Neuronal stem cell (in vitro differentiated cells): ENCODE results near the gene ADM.

Source experiments
- DNase-seq: peaks from one replicate; pipeline ENCODE4 v3.0.0-alpha.2; 2013; ENCODE audit warnings: low spot score
- H2AFZ ChIP-seq: one replicate; pipeline ENCODE4 v1.6.1; 2013; ENCODE audit warnings: mild to moderate bottlenecking, low read length, inconsistent platforms
- H2AK5ac ChIP-seq: 2 replicates; pipeline ENCODE4 v1.6.1; 2013; ENCODE audit warnings: low read depth, mild to moderate bottlenecking, inconsistent platforms, low read length, moderate library complexity, mixed read lengths
- H2BK120ac ChIP-seq: 2 replicates; pipeline ENCODE4 v1.6.1; 2013; ENCODE audit warnings: low read depth, mild to moderate bottlenecking, inconsistent platforms, low read length, moderate library complexity, mixed read lengths
- H2BK12ac ChIP-seq: one replicate; pipeline ENCODE4 v1.6.1; 2013; ENCODE audit warnings: low read length, inconsistent platforms
- H2BK15ac ChIP-seq: 2 replicates; pipeline ENCODE4 v1.6.1; 2013; ENCODE audit warnings: mild to moderate bottlenecking, low read length, inconsistent platforms, mixed read lengths
- H2BK5ac ChIP-seq: one replicate; pipeline ENCODE4 v1.6.1; 2013; ENCODE audit warnings: inconsistent platforms, mild to moderate bottlenecking, low read length, moderate library complexity
- H3K14ac ChIP-seq: one replicate; pipeline ENCODE4 v1.6.1; 2013; ENCODE audit warnings: low read length, inconsistent platforms
- H3K18ac ChIP-seq: 2 replicates; pipeline ENCODE4 v1.6.1; 2013; ENCODE audit warnings: low read length, inconsistent platforms
- H3K23ac ChIP-seq: 2 replicates; pipeline ENCODE4 v1.6.1; 2013; ENCODE audit warnings: low read depth, mild to moderate bottlenecking, mixed read lengths, low read length, inconsistent platforms; ENCODE audit not compliant: poor library complexity
- H3K27ac ChIP-seq: replicated peaks from 3 replicates; pipeline ENCODE4 v1.5.1; 2013; ENCODE audit warnings: low read length, inconsistent platforms
- H3K27me3 ChIP-seq, 3 experiments: 2 replicates each; pipeline ENCODE4 v1.6.1; 2013; ENCODE audit warnings: low read length in 3 of 3, mild to moderate bottlenecking in 2 of 3, inconsistent platforms in 1 of 3, low read depth in 1 of 3, mixed read lengths in 1 of 3, moderate library complexity in 1 of 3; ENCODE audit not compliant: control insufficient read depth in 3 of 3, insufficient read depth in 3 of 3
- H3K36me3 ChIP-seq, 2 donors: replicated peaks in 1 of 2; 2 replicates each; pipeline ENCODE4 v1.6.1; 2013; ENCODE audit warnings: low read length in 2 of 2; ENCODE audit not compliant: control insufficient read depth in 2 of 2, insufficient read depth in 2 of 2
- H3K4ac ChIP-seq: 2 replicates; pipeline ENCODE4 v1.6.1; 2013; ENCODE audit warnings: inconsistent platforms, mild to moderate bottlenecking, low read length, moderate library complexity
- H3K4me1 ChIP-seq, 2 donors: 1 replicate in 1 of 2; 2 replicates in 1 of 2; pipeline ENCODE4 v1.6.1; 2013; ENCODE audit warnings: low read length in 2 of 2, low read depth in 1 of 2; ENCODE audit not compliant: control insufficient read depth in 2 of 2, insufficient read depth in 1 of 2
- H3K4me2 ChIP-seq: one replicate; pipeline ENCODE4 v1.6.1; 2013; ENCODE audit warnings: mild to moderate bottlenecking, low read length, inconsistent platforms; ENCODE audit not compliant: insufficient read depth, poor library complexity, severe bottlenecking
- H3K4me3 ChIP-seq, 2 donors: 2 replicates each; pipeline ENCODE4 v1.5.1; 2013; ENCODE audit warnings: low read length in 2 of 2, mild to moderate bottlenecking in 2 of 2, inconsistent platforms in 1 of 2, moderate library complexity in 1 of 2
- H3K79me1 ChIP-seq: one replicate; pipeline ENCODE4 v1.6.1; 2013; ENCODE audit warnings: low read depth, mild to moderate bottlenecking, inconsistent platforms, low read length, moderate library complexity
- H3K9ac ChIP-seq: one replicate; pipeline ENCODE4 v1.6.1; 2013; ENCODE audit warnings: mild to moderate bottlenecking, low read depth, low read length, inconsistent platforms; ENCODE audit not compliant: poor library complexity
- H3K9me3 ChIP-seq, 2 donors: replicated peaks in 1 of 2; 2 replicates each; pipeline versions ENCODE3 to v1.6.1; 2013; ENCODE audit warnings: low read length in 2 of 2, mild to moderate bottlenecking in 2 of 2, inconsistent platforms in 1 of 2, low read depth in 1 of 2, mixed read lengths in 1 of 2, moderate library complexity in 1 of 2; ENCODE audit not compliant: control insufficient read depth in 2 of 2, insufficient read depth in 1 of 2
- H4K8ac ChIP-seq: one replicate; pipeline ENCODE4 v1.6.1; 2013; ENCODE audit warnings: low read depth, mild to moderate bottlenecking, inconsistent platforms, low read length, moderate library complexity
- H4K91ac ChIP-seq: one replicate; pipeline ENCODE4 v1.6.1; 2013; ENCODE audit warnings: low read length, low read depth, mild to moderate bottlenecking, inconsistent platforms; ENCODE audit not compliant: poor library complexity
- WGBS, 2 donors: extraction: QIAGEN DNeasy Blood & Tissue Kit; methylation state at CpG; one replicate each; pipeline ENCODE4 v1.1.7; 2013; ENCODE audit warnings: missing lambda C conversion rate in 2 of 2, mixed read lengths in 1 of 2; ENCODE audit not compliant: insufficient read length in 2 of 2, insufficient replicate concordance in 1 of 2; ENCODE audit errors: extremely low coverage in 2 of 2; 5-methylcytosine and 5-hydroxymethylcytosine counted together

Gene ADM

DNA sequence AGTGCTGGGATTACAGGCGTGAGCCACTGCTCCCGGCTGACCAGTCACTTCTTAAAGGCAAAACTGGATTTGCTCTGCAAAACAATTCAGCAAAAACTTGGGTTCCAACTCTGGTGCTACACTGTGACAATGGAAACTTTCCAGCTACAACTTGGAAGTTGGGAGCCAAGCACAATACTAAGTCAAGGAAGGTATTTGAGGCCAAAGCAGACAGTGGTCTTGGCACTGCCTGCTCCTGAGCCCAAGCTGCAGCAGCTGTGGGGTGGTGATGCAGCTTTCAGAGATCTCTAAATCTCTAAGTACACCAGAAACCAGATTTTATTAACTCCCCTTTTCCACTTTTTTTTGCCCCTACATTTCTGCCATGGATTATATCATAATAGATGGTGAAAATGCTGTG lies 17.5 kb downstream of the ADM start:
- no peak overlapping the region for H3K23ac ChIP-seq
- DNase-seq: no peak
- no peaks in the 10 kb centered on the region for H3K9me3 ChIP-seq
- no peak overlapping the region for H2BK15ac ChIP-seq
- H3K36me3 ChIP-seq: no peaks in the 10 kb centered on the region
- no peak overlapping the region for H3K4me3 ChIP-seq
- H3K4ac ChIP-seq: no peak overlapping the region
- no peak overlapping the region for H3K18ac ChIP-seq
- H2BK5ac ChIP-seq: no peak overlapping the region
- peaks cover 13 to 23% of the 10 kb centered on the region in 2 donors for H3K4me1 ChIP-seq
- H3K79me1 ChIP-seq: no peaks in the 10 kb centered on the region
- H3K4me2 ChIP-seq: no peak overlapping the region
- H3K14ac ChIP-seq: no peak overlapping the region
- no peak overlapping the region for H2BK12ac ChIP-seq
- no peak overlapping the region for H2AK5ac ChIP-seq
- no peak overlapping the region for H4K8ac ChIP-seq
- WGBS, 2 donors: no CpG with 5 or more reads among the region's 2 CpGs
- H3K27me3 ChIP-seq: no peaks in the 10 kb centered on the region
- no peak overlapping the region for H2BK120ac ChIP-seq
- no peak overlapping the region for H4K91ac ChIP-seq
- no peak overlapping the region for H3K9ac ChIP-seq
- H3K27ac ChIP-seq: no peak overlapping the region
- peak overlapping the region; percentile 79 for H2AFZ ChIP-seq

DNA sequence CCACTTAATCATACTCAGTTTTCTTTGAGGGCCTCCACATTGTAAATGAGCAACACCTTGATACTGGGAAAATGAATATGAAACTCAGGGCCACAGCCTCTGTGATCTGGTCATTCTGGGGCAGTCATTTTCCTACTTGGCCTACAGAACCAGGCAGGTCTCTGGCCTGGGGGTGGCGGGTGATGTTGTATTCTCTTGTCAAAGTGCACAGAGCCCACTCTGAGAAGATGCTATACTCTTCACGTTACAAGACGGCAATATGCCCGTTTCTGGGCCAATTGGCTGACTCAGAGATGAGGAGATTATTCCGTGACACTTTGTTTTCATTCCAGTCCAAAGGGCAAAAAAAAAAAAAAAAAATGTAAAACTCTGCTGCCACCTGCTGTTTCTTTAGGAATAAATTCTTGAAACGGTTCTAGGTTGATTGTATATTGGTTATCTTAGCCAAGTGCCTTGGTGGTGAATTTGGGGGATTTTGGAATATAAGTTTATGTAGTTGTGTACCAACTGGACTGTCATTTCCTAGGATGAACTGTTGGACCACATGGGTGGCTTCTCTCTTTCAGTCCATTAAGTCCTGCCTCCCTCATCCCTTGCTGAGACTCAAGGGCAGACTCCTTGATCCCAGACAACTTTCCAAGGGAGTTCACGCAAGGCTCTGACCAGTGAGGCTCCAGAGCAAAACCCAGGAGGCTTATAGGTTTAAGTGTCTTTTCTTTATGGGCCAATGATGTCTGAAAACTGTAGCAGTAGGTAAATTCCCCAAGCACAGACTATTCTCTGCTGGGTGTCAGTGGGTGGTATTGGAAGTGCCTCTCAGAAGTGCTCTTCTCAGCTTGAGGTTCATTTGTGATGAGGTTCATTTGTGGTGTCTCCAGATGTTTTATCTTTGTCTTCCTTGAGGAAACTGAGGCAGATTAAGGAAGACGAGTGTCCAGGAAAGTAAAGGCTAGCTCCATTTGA lies 18.2 kb downstream of the ADM start:
- H3K36me3 ChIP-seq: no peaks in the 10 kb centered on the region
- no peak overlapping the region for H2BK120ac ChIP-seq
- no peak overlapping the region for H3K9ac ChIP-seq
- no peaks in the 10 kb centered on the region for H3K9me3 ChIP-seq
- no peak overlapping the region for H3K27ac ChIP-seq
- H4K8ac ChIP-seq: no peak overlapping the region
- H2BK5ac ChIP-seq: no peak overlapping the region
- DNase-seq: no peak
- H3K4ac ChIP-seq: no peak overlapping the region
- no peaks in the 10 kb centered on the region for H3K79me1 ChIP-seq
- no peak overlapping the region for H3K18ac ChIP-seq
- no peak overlapping the region for H2BK15ac ChIP-seq
- no peak overlapping the region for H3K14ac ChIP-seq
- no peak overlapping the region for H2AK5ac ChIP-seq
- no peaks in the 10 kb centered on the region for H3K27me3 ChIP-seq
- no CpG with 5 or more reads among the region's 8 CpGs for WGBS, 2 donors
- no peak overlapping the region for H4K91ac ChIP-seq
- H3K4me2 ChIP-seq: no peak overlapping the region
- no peak overlapping the region for H2BK12ac ChIP-seq
- H2AFZ ChIP-seq: peak overlapping the region; percentile 79
- H3K4me1 ChIP-seq: peaks cover 8 to 16% of the 10 kb centered on the region in 2 donors
- no peak overlapping the region for H3K23ac ChIP-seq
- H3K4me3 ChIP-seq: no peak overlapping the region

DNA sequence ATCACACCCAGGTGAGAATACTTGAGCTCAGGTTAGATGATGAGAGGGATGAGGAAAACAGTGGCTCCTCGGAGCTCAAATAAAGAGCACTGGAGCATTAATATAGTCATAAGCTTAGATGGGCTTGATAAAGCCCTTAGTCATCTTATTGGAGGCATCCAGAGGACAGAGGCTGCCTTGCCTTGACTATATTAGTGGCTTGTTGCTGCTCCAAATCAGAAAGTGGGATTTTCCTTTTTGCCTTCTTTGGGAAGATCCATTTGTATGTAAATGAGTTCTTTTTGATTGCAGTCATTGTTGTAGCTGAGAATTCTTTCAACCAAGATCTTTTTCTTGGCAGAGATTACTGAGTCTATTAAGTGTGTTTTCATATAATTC lies 18.9 kb downstream of the ADM start:
- H3K4me2 ChIP-seq: no peak overlapping the region
- H3K14ac ChIP-seq: no peak overlapping the region
- H3K27ac ChIP-seq: no peak overlapping the region
- H3K79me1 ChIP-seq: no peaks in the 10 kb centered on the region
- no peak overlapping the region for H3K4ac ChIP-seq
- no peak for DNase-seq
- H4K8ac ChIP-seq: no peak overlapping the region
- no peak overlapping the region for H2BK12ac ChIP-seq
- no peaks in the 10 kb centered on the region for H3K9me3 ChIP-seq
- no peak overlapping the region for H2BK120ac ChIP-seq
- no peaks in the 10 kb centered on the region for H3K27me3 ChIP-seq
- H2AFZ ChIP-seq: no peak overlapping the region
- no peak overlapping the region for H2AK5ac ChIP-seq
- no peak overlapping the region for H3K9ac ChIP-seq
- H4K91ac ChIP-seq: no peak overlapping the region
- no peak overlapping the region for H3K18ac ChIP-seq
- no peak overlapping the region for H3K4me3 ChIP-seq
- peaks cover 5 to 10% of the 10 kb centered on the region in 2 donors for H3K4me1 ChIP-seq
- H2BK5ac ChIP-seq: no peak overlapping the region
- no peak overlapping the region for H3K23ac ChIP-seq
- no peaks in the 10 kb centered on the region for H3K36me3 ChIP-seq
- no CpG with 5 or more reads among the region's 1 CpG for WGBS, 2 donors
- no peak overlapping the region for H2BK15ac ChIP-seq

DNA sequence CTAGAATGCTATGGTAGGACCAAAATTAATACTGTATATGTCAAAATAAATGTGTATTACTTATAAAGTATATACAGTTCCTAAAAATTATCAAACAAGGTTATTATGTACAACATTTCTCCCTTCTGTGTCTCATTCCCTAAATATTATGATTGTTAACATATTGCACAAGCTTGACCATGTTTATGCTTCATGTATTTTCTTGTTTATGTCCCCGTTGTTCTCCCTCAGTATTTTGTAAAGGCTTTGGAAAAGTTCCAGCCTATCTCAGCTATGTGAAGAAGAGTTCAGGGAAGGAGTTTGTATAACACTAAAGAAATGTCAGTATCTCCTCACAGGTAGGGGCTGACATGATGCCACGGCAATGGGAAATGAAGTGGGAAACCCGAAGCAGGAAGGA lies 19.6 kb downstream of the ADM start:
- H2BK12ac ChIP-seq: no peak overlapping the region
- no peaks in the 10 kb centered on the region for H3K27me3 ChIP-seq
- DNase-seq: no peak
- no peak overlapping the region for H3K18ac ChIP-seq
- no peak overlapping the region for H3K4ac ChIP-seq
- peaks cover 5 to 10% of the 10 kb centered on the region in 2 donors for H3K4me1 ChIP-seq
- H2AK5ac ChIP-seq: no peak overlapping the region
- no peaks in the 10 kb centered on the region for H3K79me1 ChIP-seq
- no peak overlapping the region for H2AFZ ChIP-seq
- no peaks in the 10 kb centered on the region for H3K36me3 ChIP-seq
- no CpG with 5 or more reads among the region's 3 CpGs for WGBS, 2 donors
- no peak overlapping the region for H4K91ac ChIP-seq
- H3K27ac ChIP-seq: no peak overlapping the region
- no peak overlapping the region for H4K8ac ChIP-seq
- no peaks in the 10 kb centered on the region for H3K9me3 ChIP-seq
- no peak overlapping the region for H2BK5ac ChIP-seq
- H3K9ac ChIP-seq: no peak overlapping the region
- no peak overlapping the region for H2BK15ac ChIP-seq
- no peak overlapping the region for H3K23ac ChIP-seq
- H3K14ac ChIP-seq: no peak overlapping the region
- no peak overlapping the region for H3K4me3 ChIP-seq
- no peak overlapping the region for H3K4me2 ChIP-seq
- H2BK120ac ChIP-seq: no peak overlapping the region
